Endothelial cell (in vitro differentiated cells): ENCODE measurements around the gene NCAPG2. TPM values are rescaled to one million over a fixed set of nuclear protein-coding genes. Genes with fewer than 3 reads are reported as not detected.

Experiments
- DNase-seq: peaks from one replicate; pipeline ENCODE4 v3.0.0; 2021; ENCODE audit warnings: low spot score
- H3K27ac Mint-ChIP-seq: one replicate; pipeline ENCODE4 v1.8.0; 2021; ENCODE audit warnings: mixed read lengths, inconsistent platforms; ENCODE audit not compliant: unreplicated experiment
- H3K27me3 Mint-ChIP-seq: one replicate; pipeline ENCODE4 v1.8.0; 2021; ENCODE audit warnings: mild to moderate bottlenecking, moderate library complexity, mixed read lengths, inconsistent platforms; ENCODE audit not compliant: unreplicated experiment
- H3K36me3 Mint-ChIP-seq: one replicate; pipeline ENCODE4 v1.8.0; 2021; ENCODE audit warnings: mild to moderate bottlenecking, low read depth, mixed read lengths, inconsistent platforms; ENCODE audit not compliant: unreplicated experiment
- H3K4me1 Mint-ChIP-seq: one replicate; pipeline ENCODE4 v1.8.0; 2021; ENCODE audit warnings: mild to moderate bottlenecking, mixed read lengths, inconsistent platforms; ENCODE audit not compliant: unreplicated experiment
- H3K4me3 Mint-ChIP-seq: one replicate; pipeline ENCODE4 v1.8.0; 2021; ENCODE audit warnings: mild to moderate bottlenecking, mixed read lengths, inconsistent platforms; ENCODE audit not compliant: unreplicated experiment
- H3K9me3 Mint-ChIP-seq: one replicate; pipeline ENCODE4 v1.8.0; 2021; ENCODE audit warnings: mixed read lengths, inconsistent platforms; ENCODE audit not compliant: unreplicated experiment
- CTCF ChIP-seq: fragments of 200-600 bp; sonication (generic); IDR thresholded peaks from one replicate; pipeline ENCODE4 v1.5.0; 2021; ENCODE audit warnings: antibody characterized with exemption; ENCODE audit not compliant: unreplicated experiment
- total RNA-seq: library from RNA; stranded (reverse); fragmentation: NEBNext Ultra II Directional; extraction: Animal tissue kit (Norgen Biotek cat#: 25700); gene quantifications from one replicate; pipeline ENCODE4 v1.2.1, GENCODE V29; 2021; ENCODE audit not compliant: unreplicated experiment

The NCAPG2 gene
- total RNA-seq, 1 donor from 2014 or later, result 25.6 TPM

DNA sequence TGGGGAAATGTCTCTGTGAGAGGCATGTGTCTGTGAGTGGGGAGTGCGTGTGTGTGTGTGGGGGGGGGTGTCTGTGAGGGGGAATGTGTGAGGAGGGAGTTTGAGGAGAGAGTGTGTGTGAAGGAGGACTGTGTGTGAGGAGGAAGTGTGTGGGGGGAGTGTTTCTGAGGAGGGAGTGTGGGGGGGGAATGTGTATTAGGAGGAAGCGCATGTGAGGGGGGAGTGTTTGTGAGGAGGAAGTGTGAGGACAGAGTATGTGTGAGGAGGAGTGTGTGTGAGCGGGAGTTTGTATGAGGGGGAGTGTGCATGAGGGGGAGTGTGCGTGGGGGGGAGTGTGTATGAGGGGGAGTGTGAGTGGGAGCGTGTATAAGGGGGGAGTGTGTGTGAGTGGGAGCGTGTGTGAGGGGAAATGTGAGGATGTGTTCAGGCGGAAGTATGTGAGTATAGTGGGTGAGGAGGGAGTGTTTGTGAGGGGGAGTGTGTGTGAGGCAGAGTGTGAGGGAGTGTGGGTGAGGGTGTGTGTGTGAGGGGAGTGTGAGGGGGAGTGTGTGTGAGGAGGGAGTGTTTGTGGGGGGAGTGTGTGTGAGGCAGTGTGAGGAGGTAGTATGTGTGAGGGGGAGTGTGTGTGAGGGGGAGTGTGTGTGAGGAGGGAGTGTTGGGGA, 95.2 kb downstream of the NCAPG2 start:
- no peaks in the 10 kb centered on the region for H3K27me3 Mint-ChIP-seq
- peaks cover 3% of the 10 kb centered on the region for H3K36me3 Mint-ChIP-seq
- H3K27ac Mint-ChIP-seq, result no peak overlapping the region
- H3K9me3 Mint-ChIP-seq, result no peaks in the 10 kb centered on the region
- DNase-seq, result no peak
- no peak for TF ChIP-seq CTCF
- H3K4me1 Mint-ChIP-seq, result peaks cover 1% of the 10 kb centered on the region
- no peak overlapping the region for H3K4me3 Mint-ChIP-seq

DNA sequence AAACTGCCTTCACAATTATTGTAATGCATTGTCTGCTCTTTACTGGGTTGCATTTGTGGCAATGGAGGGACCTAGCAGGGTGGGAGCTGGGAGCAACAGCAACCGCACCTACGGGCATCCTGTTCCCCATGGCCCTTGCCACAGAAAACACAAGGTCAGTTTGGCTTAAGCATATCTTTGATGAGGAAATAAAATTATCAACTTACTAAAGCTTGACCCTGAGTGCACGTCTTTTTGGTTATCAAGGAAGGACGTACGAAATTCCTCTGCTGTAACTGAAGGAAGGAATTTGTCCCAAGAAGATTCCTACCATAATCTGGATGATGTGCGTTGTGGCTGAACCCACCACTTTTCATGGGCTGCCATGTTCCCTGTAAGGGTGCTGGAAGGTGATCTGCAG, 97.0 kb downstream of the NCAPG2 start:
- Mint-ChIP-seq H3K4me3 (no peak overlapping the region), H3K27me3 (no peaks in the 10 kb centered on the region), H3K27ac (no peak overlapping the region), H3K4me1 (peaks cover 3% of the 10 kb centered on the region), H3K36me3 (peaks cover 3% of the 10 kb centered on the region), H3K9me3 (no peaks in the 10 kb centered on the region)
- no peak for DNase-seq
- no peak for TF ChIP-seq CTCF

- Mint-ChIP-seq H3K9me3 (no peaks in the 10 kb centered on the region), H3K36me3 (peaks cover 3% of the 10 kb centered on the region), H3K4me1 (peaks cover 3% of the 10 kb centered on the region), H3K27me3 (no peaks in the 10 kb centered on the region), H3K27ac (no peak overlapping the region), H3K4me3 (no peak overlapping the region)
- no peak for TF ChIP-seq CTCF
- no peak for DNase-seq
Observed at GRCh38 chr7:158606671-158607424, 97.8 kb downstream of the NCAPG2 start.

DNA sequence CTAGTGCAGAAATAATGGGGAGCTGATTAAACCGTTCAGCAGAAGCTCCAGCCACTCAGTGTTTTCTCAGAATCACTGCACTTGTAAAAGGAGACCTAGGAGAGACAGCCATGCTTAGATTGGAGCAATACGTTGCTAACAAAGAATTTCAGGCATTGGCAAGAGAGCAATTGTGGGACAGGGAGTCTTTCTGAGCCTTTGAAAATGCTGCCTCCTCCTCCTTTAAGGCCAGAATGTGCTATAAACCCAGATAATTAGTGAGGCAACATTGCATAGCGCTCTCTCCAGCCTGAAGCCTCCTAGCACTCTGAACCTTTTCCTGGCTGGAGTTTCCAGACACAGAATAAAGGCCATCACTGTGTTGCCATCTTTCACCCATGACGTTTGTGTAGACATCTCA, 98.5 kb downstream of the NCAPG2 start:
- Mint-ChIP-seq H3K27ac (no peak overlapping the region), H3K4me3 (no peak overlapping the region), H3K27me3 (no peaks in the 10 kb centered on the region), H3K9me3 (no peaks in the 10 kb centered on the region), H3K36me3 (peaks cover 3% of the 10 kb centered on the region), H3K4me1 (peaks cover 3% of the 10 kb centered on the region)
- no peak for DNase-seq
- no peak for TF ChIP-seq CTCF
